Caco-2 (cell line): ENCODE measurements around the gene TIMM44. TPM values are rescaled to one million over a fixed set of nuclear protein-coding genes. Genes with fewer than 3 reads are reported as not detected.

Experiments
- BruUV-seq: library from RNA; stranded (reverse); fragments of 400-500 nt; replicated peaks from 2 replicates; lab custom pipeline; 2021; lab: Mats Ljungman, UMichigan
- CTCF ChIA-PET: fragments of 300-600 bp; sonication (Branson Sonifier 250); formaldehyde crosslinking; loops from one replicate; lab custom pipeline; 2022; ENCODE audit warnings: antibody characterized with exemption; lab: Charles Lee
- POLR2A ChIA-PET: fragments of 300-600 bp; sonication (Branson Sonifier 250); formaldehyde crosslinking; loops from one replicate; lab custom pipeline; 2022; ENCODE audit warnings: antibody characterized with exemption; lab: Charles Lee
- DNase-seq, 2 experiments: peaks; one replicate each; pipeline versions ENCODE4 v3.0.0 to v3.0.0-alpha.2; 2020 to 2022
- H3K27me3 ChIP-seq: replicated peaks from 2 replicates; pipeline ENCODE4 v1.6.0; 2011; ENCODE audit warnings: low read length; ENCODE audit not compliant: control insufficient read depth, insufficient read depth
- H3K36me3 ChIP-seq: 2 replicates; pipeline ENCODE4 v1.5.1; 2011; ENCODE audit warnings: low read length; ENCODE audit not compliant: control insufficient read depth, insufficient read depth
- H3K4me1 ChIP-seq: fragments of 250-450 bp; sonication (Bioruptor Pico); 2 replicates; pipeline ENCODE4 v1.5.1; 2020; ENCODE audit warnings: mild to moderate bottlenecking
- H3K4me3 ChIP-seq: 2 replicates; pipeline ENCODE4 v1.5.1; 2011; ENCODE audit warnings: low read depth, mild to moderate bottlenecking, control low read depth, low read length
- H3K9me3 ChIP-seq: fragments of 250-450 bp; sonication (Bioruptor Pico); 2 replicates; pipeline ENCODE4 v1.5.1; 2020; ENCODE audit warnings: mild to moderate bottlenecking, moderate library complexity
- H3K27ac Mint-ChIP-seq: one replicate; pipeline ENCODE4 v1.8.0; 2022; ENCODE audit warnings: mixed read lengths; ENCODE audit not compliant: unreplicated experiment
- H3K27me3 Mint-ChIP-seq: one replicate; pipeline ENCODE4 v1.8.0; 2022; ENCODE audit warnings: mixed read lengths; ENCODE audit not compliant: insufficient read depth, unreplicated experiment
- H3K36me3 Mint-ChIP-seq: one replicate; pipeline ENCODE4 v1.8.0; 2022; ENCODE audit warnings: mild to moderate bottlenecking, mixed read lengths; ENCODE audit not compliant: insufficient read depth, unreplicated experiment
- H3K4me1 Mint-ChIP-seq: one replicate; pipeline ENCODE4 v1.8.0; 2022; ENCODE audit warnings: low read depth, mixed read lengths; ENCODE audit not compliant: unreplicated experiment
- H3K4me3 Mint-ChIP-seq: one replicate; pipeline ENCODE4 v1.8.0; 2022; ENCODE audit warnings: mild to moderate bottlenecking, moderate library complexity, mixed read lengths; ENCODE audit not compliant: unreplicated experiment
- H3K9me3 Mint-ChIP-seq: one replicate; pipeline ENCODE4 v1.8.0; 2022; ENCODE audit warnings: mixed read lengths; ENCODE audit not compliant: unreplicated experiment
- intact Hi-C: fragments of 100-400 bp; cut with micrococcal nuclease; formaldehyde crosslinking; loops from one replicate; pipeline ENCODE4 v1.10.0; 2022; ENCODE audit not compliant: unreplicated experiment
- total RNA-seq: library from RNA; stranded (reverse); gene quantifications from 2 replicates; pipeline ENCODE4 v1.2.3, GENCODE V29; 2022
- TF ChIP-seq, protein P1 (sequence below), 2 experiments: fragments of 200-600 bp in 1 of 2; IDR thresholded peaks; 1 replicate in 1 of 2; 2 replicates in 1 of 2; pipeline versions ENCODE4 v1.5.1 to v1.8.0; 2011 to 2022; ENCODE audit warnings: antibody characterized with exemption in 1 of 2, control low read depth in 1 of 2, inconsistent platforms in 1 of 2, low read depth in 1 of 2, low read length in 1 of 2, mild to moderate bottlenecking in 1 of 2, moderate library complexity in 1 of 2; ENCODE audit not compliant: insufficient read depth in 1 of 2, severe bottlenecking in 1 of 2, unreplicated experiment in 1 of 2

Gene TIMM44
- total RNA-seq, 1 experiment from 2014 or later, result 129 TPM

- Histone ChIP-seq H3K4me3 (no peak overlapping the region), H3K36me3 (no peaks in the 10 kb centered on the region; the same call in 1 of the 2 replicates), H3K27me3 (no peaks in the 10 kb centered on the region), H3K9me3 (no peaks in the 10 kb centered on the region), H3K4me1 (no peaks in the 10 kb centered on the region)
- H3K36me3 Mint-ChIP-seq, result peaks cover 86% of the 10 kb centered on the region
- TF ChIP-seq, protein P1, sequence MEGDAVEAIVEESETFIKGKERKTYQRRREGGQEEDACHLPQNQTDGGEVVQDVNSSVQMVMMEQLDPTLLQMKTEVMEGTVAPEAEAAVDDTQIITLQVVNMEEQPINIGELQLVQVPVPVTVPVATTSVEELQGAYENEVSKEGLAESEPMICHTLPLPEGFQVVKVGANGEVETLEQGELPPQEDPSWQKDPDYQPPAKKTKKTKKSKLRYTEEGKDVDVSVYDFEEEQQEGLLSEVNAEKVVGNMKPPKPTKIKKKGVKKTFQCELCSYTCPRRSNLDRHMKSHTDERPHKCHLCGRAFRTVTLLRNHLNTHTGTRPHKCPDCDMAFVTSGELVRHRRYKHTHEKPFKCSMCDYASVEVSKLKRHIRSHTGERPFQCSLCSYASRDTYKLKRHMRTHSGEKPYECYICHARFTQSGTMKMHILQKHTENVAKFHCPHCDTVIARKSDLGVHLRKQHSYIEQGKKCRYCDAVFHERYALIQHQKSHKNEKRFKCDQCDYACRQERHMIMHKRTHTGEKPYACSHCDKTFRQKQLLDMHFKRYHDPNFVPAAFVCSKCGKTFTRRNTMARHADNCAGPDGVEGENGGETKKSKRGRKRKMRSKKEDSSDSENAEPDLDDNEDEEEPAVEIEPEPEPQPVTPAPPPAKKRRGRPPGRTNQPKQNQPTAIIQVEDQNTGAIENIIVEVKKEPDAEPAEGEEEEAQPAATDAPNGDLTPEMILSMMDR (IDR thresholded peaks at IDR 0.05; ENCODE audit: insufficient read depth in 1 of 2, low read depth in 1 of 2, low read length in 1 of 2, severe bottlenecking in 1 of 2, unreplicated experiment in 1 of 2), result no peak
- no TSS peak for BruUV-seq
- H3K27ac Mint-ChIP-seq, result no peak overlapping the region
- POLR2A ChIA-PET, result no interaction called here
- intact Hi-C loops, result no loop called here
- CTCF ChIA-PET, result no interaction called here
- H3K4me1 Mint-ChIP-seq, result no peaks in the 10 kb centered on the region
- no peak for DNase-seq
- no peaks in the 10 kb centered on the region for H3K9me3 Mint-ChIP-seq
- no peaks in the 10 kb centered on the region for H3K27me3 Mint-ChIP-seq
- no peak overlapping the region for H3K4me3 Mint-ChIP-seq
Observed at GRCh38 chr19:7977723-7978040, 34.2 kb upstream of the TIMM44 start.

DNA sequence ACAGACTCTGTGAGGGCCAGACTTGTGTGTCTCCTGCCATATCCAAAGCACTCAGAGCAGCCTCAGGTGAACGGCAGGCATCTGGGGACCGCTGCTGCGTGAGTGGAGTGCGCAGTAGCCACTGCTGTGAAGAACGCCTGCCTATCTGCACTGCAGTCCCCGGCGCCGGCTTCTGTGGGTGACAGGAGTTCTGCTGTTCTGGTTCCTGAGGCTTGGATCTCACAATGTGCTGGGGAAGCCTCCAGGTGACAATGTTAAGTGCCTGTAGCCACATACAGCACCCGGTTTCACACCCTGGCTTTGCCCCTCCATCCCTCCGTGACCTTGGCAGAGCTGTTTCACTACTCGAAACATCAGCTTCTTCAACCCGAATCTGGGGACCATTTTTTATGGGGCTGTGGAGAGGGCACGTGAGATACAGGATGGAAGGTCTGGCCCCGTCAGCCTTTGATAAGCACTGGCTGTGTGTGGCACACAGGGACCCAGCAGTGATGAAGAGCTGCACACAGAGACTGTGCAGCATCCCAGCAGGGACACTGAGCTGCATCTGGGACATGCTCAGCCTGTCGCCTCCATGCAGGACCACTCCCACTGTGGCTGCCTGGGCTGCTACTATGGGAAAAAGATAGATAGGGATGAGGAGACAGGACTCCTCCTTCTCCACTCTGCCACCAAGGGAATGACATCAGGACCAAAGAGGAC, 33.7 kb upstream of the TIMM44 start:
- H3K36me3 Mint-ChIP-seq, result peaks cover 82% of the 10 kb centered on the region
- DNase-seq, result no peak

GRCh38 chr19:7976461-7976860, 33.0 kb upstream of the TIMM44 start:
- H3K9me3 Mint-ChIP-seq, result no peaks in the 10 kb centered on the region
- BruUV-seq, result no TSS peak
- intact Hi-C loops, result no loop called here
- Histone ChIP-seq H3K4me1 (no peaks in the 10 kb centered on the region), H3K36me3 (no peaks in the 10 kb centered on the region; the same call in 1 of the 2 replicates), H3K9me3 (no peaks in the 10 kb centered on the region), H3K4me3 (no peak overlapping the region), H3K27me3 (no peaks in the 10 kb centered on the region)
- H3K27ac Mint-ChIP-seq, result no peak overlapping the region
- no peak for DNase-seq
- no peaks in the 10 kb centered on the region for H3K27me3 Mint-ChIP-seq
- ChIA-PET POLR2A (no interaction called here), CTCF (no interaction called here)
- H3K4me1 Mint-ChIP-seq, result no peaks in the 10 kb centered on the region
- TF ChIP-seq, protein P1 (IDR thresholded peaks at IDR 0.05; ENCODE audit: insufficient read depth in 1 of 2, low read depth in 1 of 2, low read length in 1 of 2, severe bottlenecking in 1 of 2, unreplicated experiment in 1 of 2), result no peak
- H3K4me3 Mint-ChIP-seq, result no peak overlapping the region
- H3K36me3 Mint-ChIP-seq, result peaks cover 78% of the 10 kb centered on the region

More for the DNA sequence above, 33.7 kb upstream of the TIMM44 start:
- TF ChIP-seq, protein P1 (IDR thresholded peaks at IDR 0.05; ENCODE audit: insufficient read depth in 1 of 2, low read depth in 1 of 2, low read length in 1 of 2, severe bottlenecking in 1 of 2, unreplicated experiment in 1 of 2), result no peak
- Mint-ChIP-seq H3K4me3 (no peak overlapping the region), H3K4me1 (no peaks in the 10 kb centered on the region), H3K27me3 (no peaks in the 10 kb centered on the region), H3K27ac (no peak overlapping the region), H3K9me3 (no peaks in the 10 kb centered on the region)
- intact Hi-C loops, result no loop called here
- no peaks in the 10 kb centered on the region for H3K27me3 ChIP-seq
- no peaks in the 10 kb centered on the region for H3K9me3 ChIP-seq
- no peak overlapping the region for H3K4me3 ChIP-seq
- H3K4me1 ChIP-seq, result no peaks in the 10 kb centered on the region
- no peaks in the 10 kb centered on the region; the same call in 1 of the 2 replicates for H3K36me3 ChIP-seq
- ChIA-PET CTCF (no interaction called here), POLR2A (no interaction called here)
- no TSS peak for BruUV-seq
